ENCODE data around the gene PCDHGA8.
"Not testable (repeated sequence)": the region's sequence is repeated elsewhere in the genome, so short reads cannot be mapped to it uniquely, and the experiment has no call there.

Gene PCDHGA8

GRCh38 chr5:141369994-141370848 lies 22.2 kb upstream of the PCDHGA8 start, which contains the start of gene PCDHGB3:
Gene PCDHGB3 (plus strand): TSS chr5:141370242. CDS start chr5:141370395, 153 bp downstream.
- ChIA-PET POLR2A (no interaction called here), CTCF (interaction anchor here (0.6 to 1.7 kb wide), 4 partner anchors 51 to 194 kb away, joined by 3 to 6 read pairs (median 4); partner anchors contain the start of gene PCDHGA11)
- DNase-seq (ENCODE audit: extremely low spot score), result peak; percentile 48
- TF ChIP-seq L3MBTL2 (conservative IDR thresholded peaks at IDR 0.05) (no peak), SP1 (IDR thresholded peaks at IDR 0.05) (no peak), ARNT (IDR thresholded peaks at IDR 0.05) (no peak), FOXK2 (IDR thresholded peaks at IDR 0.05) (no peak), NFRKB (IDR thresholded peaks at IDR 0.05) (no peak), FOXA1 (IDR thresholded peaks at IDR 0.05) (no peak), HDGF (IDR thresholded peaks at IDR 0.05; ENCODE audit: borderline replicate concordance) (no peak), PKNOX1 (IDR thresholded peaks at IDR 0.05) (no peak), ZNF384 (IDR thresholded peaks at IDR 0.05) (no peak), FOXM1 (IDR thresholded peaks at IDR 0.05; ENCODE audit: borderline replicate concordance) (no peak), LEF1 (IDR thresholded peaks at IDR 0.05; ENCODE audit: borderline replicate concordance) (no peak), TARDBP (IDR thresholded peaks at IDR 0.05) (no peak), BHLHE40 (IDR thresholded peaks at IDR 0.05; ENCODE audit: borderline replicate concordance) (no peak), ELF4 (IDR thresholded peaks at IDR 0.05) (no peak), SUZ12 (IDR thresholded peaks at IDR 0.05) (no peak), CTBP1 (IDR thresholded peaks at IDR 0.05; ENCODE audit: borderline replicate concordance) (no peak)

DNA sequence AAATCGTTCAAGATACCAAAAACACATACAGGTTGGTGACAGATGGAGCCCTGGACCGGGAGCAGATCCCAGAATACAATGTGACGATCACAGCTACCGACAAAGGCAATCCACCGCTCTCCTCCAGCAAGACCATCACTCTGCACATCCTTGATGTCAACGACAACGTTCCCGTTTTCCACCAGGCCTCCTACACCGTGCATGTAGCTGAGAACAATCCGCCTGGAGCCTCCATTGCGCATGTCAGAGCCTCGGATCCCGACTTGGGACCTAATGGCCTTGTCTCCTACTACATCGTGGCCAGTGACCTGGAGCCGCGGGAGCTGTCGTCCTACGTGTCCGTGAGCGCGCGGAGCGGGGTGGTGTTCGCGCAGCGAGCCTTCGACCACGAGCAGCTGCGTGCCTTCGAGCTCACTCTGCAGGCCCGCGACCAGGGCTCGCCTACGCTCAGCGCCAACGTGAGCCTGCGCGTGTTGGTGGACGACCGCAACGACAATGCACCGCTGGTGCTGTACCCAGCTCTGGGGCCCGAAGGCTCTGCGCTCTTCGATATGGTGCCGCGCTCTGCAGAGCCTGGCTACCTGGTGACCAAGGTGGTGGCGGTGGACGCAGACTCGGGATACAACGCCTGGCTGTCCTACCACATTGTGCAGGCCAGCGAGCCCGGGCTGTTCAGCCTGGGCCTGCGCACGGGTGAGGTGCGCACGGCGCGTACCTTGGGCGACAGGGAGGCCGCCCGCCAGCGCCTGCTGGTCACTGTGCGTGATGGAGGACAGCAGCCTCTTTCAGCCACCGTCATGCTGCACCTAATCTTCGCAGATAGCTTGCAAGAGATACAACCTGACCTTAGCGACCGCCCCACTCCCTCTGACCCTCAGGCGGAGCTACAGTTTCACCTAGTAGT lies 20.6 kb upstream of the PCDHGA8 start:
- ChIA-PET CTCF (no interaction called here), POLR2A (no interaction called here)
- no peak for TF ChIP-seq LEF1 (IDR thresholded peaks at IDR 0.05; ENCODE audit: borderline replicate concordance)
- TF ChIP-seq NFRKB (IDR thresholded peaks at IDR 0.05), result no peak
- no peak for TF ChIP-seq ELF4 (IDR thresholded peaks at IDR 0.05)
- no peak for TF ChIP-seq ARNT (IDR thresholded peaks at IDR 0.05)
- TF ChIP-seq FOXM1 (IDR thresholded peaks at IDR 0.05; ENCODE audit: borderline replicate concordance), result no peak
- no peak for TF ChIP-seq CTBP1 (IDR thresholded peaks at IDR 0.05; ENCODE audit: borderline replicate concordance)
- TF ChIP-seq ZNF384 (IDR thresholded peaks at IDR 0.05), result no peak
- no peak for TF ChIP-seq SUZ12 (IDR thresholded peaks at IDR 0.05)
- TF ChIP-seq SP1 (IDR thresholded peaks at IDR 0.05), result no peak
- TF ChIP-seq HDGF (IDR thresholded peaks at IDR 0.05; ENCODE audit: borderline replicate concordance), result no peak
- TF ChIP-seq FOXK2 (IDR thresholded peaks at IDR 0.05), result no peak
- TF ChIP-seq PKNOX1 (IDR thresholded peaks at IDR 0.05), result no peak
- TF ChIP-seq L3MBTL2 (conservative IDR thresholded peaks at IDR 0.05), result no peak
- TF ChIP-seq FOXA1 (IDR thresholded peaks at IDR 0.05), result no peak
- TF ChIP-seq BHLHE40 (IDR thresholded peaks at IDR 0.05; ENCODE audit: borderline replicate concordance), result no peak
- TF ChIP-seq TARDBP (IDR thresholded peaks at IDR 0.05), result no peak
- no peak for DNase-seq (ENCODE audit: extremely low spot score)

GRCh38 chr5:141373673-141374317 lies 18.6 kb upstream of the PCDHGA8 start, which contains the start of gene PCDHGA6:
Gene PCDHGA6 (plus strand): TSS chr5:141373891. CDS start chr5:141374084, 193 bp downstream.
- no peak for TF ChIP-seq L3MBTL2 (conservative IDR thresholded peaks at IDR 0.05)
- TF ChIP-seq HDGF (IDR thresholded peaks at IDR 0.05; ENCODE audit: borderline replicate concordance), result no peak
- no peak for TF ChIP-seq NFRKB (IDR thresholded peaks at IDR 0.05)
- TF ChIP-seq ARNT (IDR thresholded peaks at IDR 0.05), result no peak
- TF ChIP-seq PKNOX1 (IDR thresholded peaks at IDR 0.05), result no peak
- TF ChIP-seq SP1 (IDR thresholded peaks at IDR 0.05), result no peak
- no peak for TF ChIP-seq FOXK2 (IDR thresholded peaks at IDR 0.05)
- TF ChIP-seq BHLHE40 (IDR thresholded peaks at IDR 0.05; ENCODE audit: borderline replicate concordance), result no peak
- TF ChIP-seq SUZ12 (IDR thresholded peaks at IDR 0.05), result no peak
- TF ChIP-seq FOXA1 (IDR thresholded peaks at IDR 0.05), result no peak
- TF ChIP-seq CTBP1 (IDR thresholded peaks at IDR 0.05; ENCODE audit: borderline replicate concordance), result no peak
- no peak for TF ChIP-seq FOXM1 (IDR thresholded peaks at IDR 0.05; ENCODE audit: borderline replicate concordance)
- no peak for TF ChIP-seq ELF4 (IDR thresholded peaks at IDR 0.05)
- DNase-seq (ENCODE audit: extremely low spot score), result peak; percentile 15
- ChIA-PET CTCF (interaction anchor here (0.7 to 0.9 kb wide), 3 partner anchors 9 to 194 kb away, joined by 3 to 4 read pairs (median 3); partner anchors contain the start of gene PCDHGA7), POLR2A (no interaction called here)

DNA sequence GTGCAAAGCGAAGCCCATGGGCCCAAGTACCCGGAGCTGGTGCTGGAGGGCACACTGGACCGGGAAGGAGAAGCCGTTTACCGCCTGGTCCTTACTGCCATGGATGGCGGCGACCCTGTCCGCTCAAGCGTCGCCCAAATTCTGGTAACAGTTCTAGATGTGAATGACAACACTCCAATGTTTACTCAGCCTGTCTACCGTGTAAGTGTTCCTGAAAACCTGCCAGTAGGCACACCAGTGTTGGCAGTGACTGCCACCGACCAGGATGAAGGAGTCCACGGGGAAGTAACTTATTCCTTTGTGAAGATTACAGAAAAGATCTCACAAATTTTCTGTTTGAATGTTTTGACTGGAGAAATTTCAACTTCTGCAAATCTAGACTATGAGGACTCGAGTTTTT lies 17.8 kb upstream of the PCDHGA8 start:
- no peak for TF ChIP-seq L3MBTL2 (conservative IDR thresholded peaks at IDR 0.05)
- TF ChIP-seq ZNF384 (IDR thresholded peaks at IDR 0.05), result no peak
- no peak for DNase-seq (ENCODE audit: extremely low spot score)
- POLR2A ChIA-PET, result no interaction called here
- CTCF ChIA-PET, result interaction anchor here (0.7 to 0.8 kb wide), 2 partner anchors 8 to 193 kb away, joined by 3 to 4 read pairs; partner anchors contain the start of gene PCDHGA7

DNA sequence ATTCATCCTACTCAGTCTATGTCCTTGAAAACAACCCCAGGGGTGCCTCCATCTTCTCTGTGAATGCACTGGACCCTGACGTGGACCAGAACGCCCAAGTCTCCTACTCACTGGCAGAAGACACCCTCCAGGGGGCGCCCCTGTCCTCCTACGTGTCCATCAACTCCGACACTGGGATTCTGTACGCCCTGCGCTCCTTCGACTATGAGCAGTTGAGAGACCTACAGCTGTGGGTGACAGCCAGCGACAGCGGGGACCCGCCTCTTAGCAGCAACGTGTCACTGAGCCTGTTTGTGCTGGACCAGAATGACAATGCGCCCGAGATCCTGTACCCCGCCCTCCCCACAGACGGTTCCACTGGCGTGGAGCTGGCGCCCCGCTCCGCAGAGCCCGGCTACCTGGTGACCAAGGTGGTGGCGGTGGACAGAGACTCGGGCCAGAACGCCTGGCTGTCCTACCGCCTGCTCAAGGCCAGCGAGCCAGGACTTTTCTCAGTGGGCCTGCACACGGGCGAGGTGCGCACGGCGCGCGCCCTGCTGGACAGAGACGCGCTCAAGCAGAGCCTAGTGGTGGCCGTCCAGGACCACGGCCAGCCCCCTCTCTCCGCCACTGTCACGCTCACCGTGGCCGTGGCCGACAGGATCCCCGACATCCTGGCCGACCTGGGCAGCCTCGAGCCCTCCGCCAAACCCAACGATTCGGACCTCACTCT lies 16.8 kb upstream of the PCDHGA8 start:
- POLR2A ChIA-PET; DNase-seq (ENCODE audit: extremely low spot score); CTCF ChIA-PET: not testable (repeated sequence)

Data from HEK293T (cell line).